HepG2 (cell line): Measurements from ENCODE around the gene TCF12. TPM values are rescaled to one million over a fixed set of nuclear protein-coding genes. Genes with fewer than 3 reads are reported as not detected.

ENCODE experiments used
- CAMTA2 ChIP-seq: sonication (generic); formaldehyde crosslinking; IDR thresholded peaks from 2 replicates; pipeline ENCODE4 v1.4.0; 2020; ENCODE audit warnings: mild to moderate bottlenecking, missing genetic modification reagents, borderline replicate concordance
- CEBPG ChIP-seq: IDR thresholded peaks from 2 replicates; pipeline ENCODE4 v1.6.1; 2016
- ELF4 ChIP-seq: sonication (generic); formaldehyde crosslinking; IDR thresholded peaks from 2 replicates; pipeline ENCODE4 v1.5.0; 2020; ENCODE audit warnings: missing genetic modification reagents, mild to moderate bottlenecking, moderate library complexity, borderline replicate concordance
- NAIF1 ChIP-seq: sonication (generic); formaldehyde crosslinking; IDR thresholded peaks from 2 replicates; pipeline ENCODE4 v1.5.0; 2020; ENCODE audit warnings: mild to moderate bottlenecking, missing genetic modification reagents, borderline replicate concordance
- NFYB ChIP-seq: sonication (generic); formaldehyde crosslinking; IDR thresholded peaks from 2 replicates; pipeline ENCODE4 v1.4.0; 2020; ENCODE audit warnings: missing genetic modification reagents
- PHF21A ChIP-seq: sonication (generic); formaldehyde crosslinking; IDR thresholded peaks from 2 replicates; pipeline ENCODE4 v1.5.0; 2020; ENCODE audit warnings: mild to moderate bottlenecking, missing genetic modification reagents
- SAFB2 ChIP-seq: sonication (generic); formaldehyde crosslinking; IDR thresholded peaks from 2 replicates; pipeline ENCODE4 v1.5.1; 2020; ENCODE audit warnings: missing genetic modification reagents, low read depth, mild to moderate bottlenecking, borderline replicate concordance
- SIN3B ChIP-seq: fragments of 150-350 bp; IDR thresholded peaks from 2 replicates; pipeline ENCODE4 v1.6.1; 2014; ENCODE audit warnings: low read length
- SYNCRIP ChIP-seq: fragments of 200-400 bp; formaldehyde crosslinking; IDR thresholded peaks from 2 replicates; pipeline ENCODE4 v1.6.1; 2018; ENCODE audit warnings: mild to moderate bottlenecking, low read depth, low read length; ENCODE audit not compliant: insufficient read depth
- ZKSCAN5 ChIP-seq: sonication (generic); formaldehyde crosslinking; IDR thresholded peaks from 2 replicates; pipeline ENCODE4 v1.5.1; 2020; ENCODE audit warnings: mild to moderate bottlenecking, missing genetic modification reagents
- ZNF678 ChIP-seq: sonication (generic); formaldehyde crosslinking; IDR thresholded peaks from 2 replicates; pipeline ENCODE4 v1.4.0; 2020; ENCODE audit warnings: mild to moderate bottlenecking, missing genetic modification reagents
- polyA plus RNA-seq, 8 experiments: library from polyadenylated mRNA; depleted of rRNA in 3 of 8; stranded (reverse) in 7 of 8; unstranded in 1 of 8; fragments of >200 nt; fragmentation: Illumina TruSeq in 4 of 8; extraction: Trizol in 4 of 8; gene quantifications; 2 replicates each; pipeline versions ENCODE4 v1.2.1 to v1.2.3, GENCODE V29; 2011 to 2016; ENCODE audit warnings: low read depth in 4 of 8, missing spikeins in 1 of 8, mixed read lengths in 1 of 8; ENCODE audit not compliant: insufficient read depth in 1 of 8
- total RNA-seq, 5 experiments: library from RNA; depleted of rRNA; stranded (reverse); fragments of >200 nt; fragmentation: Illumina TruSeq; extraction: Trizol; gene quantifications; 2 replicates each; pipeline ENCODE4 v1.2.3, GENCODE V29; 2016; ENCODE audit warnings: low read depth in 1 of 5
- TF ChIP-seq, protein P1 (sequence below): sonication (generic); formaldehyde crosslinking; conservative IDR thresholded peaks from 2 replicates; pipeline ENCODE4 v1.8.0; 2022; ENCODE audit warnings: mild to moderate bottlenecking, moderate library complexity, missing genetic modification reagents
- TF ChIP-seq, protein P2 (sequence below): IDR thresholded peaks from 2 replicates; pipeline ENCODE4 v1.6.1; 2018; ENCODE audit warnings: missing genetic modification reagents
- TF ChIP-seq, protein P3 (sequence below): sonication (generic); formaldehyde crosslinking; IDR thresholded peaks from 2 replicates; pipeline ENCODE4 v1.4.0; 2020; ENCODE audit warnings: mild to moderate bottlenecking, missing genetic modification reagents
- TF ChIP-seq, protein P4 (sequence below): sonication (generic); formaldehyde crosslinking; IDR thresholded peaks from 2 replicates; pipeline ENCODE4 v1.8.0; 2022; ENCODE audit warnings: low read depth, missing genetic modification reagents
- TF ChIP-seq, protein P5 (sequence below): sonication (generic); formaldehyde crosslinking; conservative IDR thresholded peaks from 2 replicates; pipeline ENCODE4 v1.4.0; 2020; ENCODE audit warnings: missing genetic modification reagents
- TF ChIP-seq, protein P6 (sequence below): IDR thresholded peaks from 2 replicates; pipeline ENCODE4 v1.6.1; 2012; ENCODE audit warnings: low read depth, low read length, improper control_type of control experiment

Gene TCF12
- total and polyA plus RNA-seq, 2 of the 13 experiments (the other 11 are each of a cell fraction or from before 2014, with no cell fraction given): 48.6 to 51.1 TPM

DNA sequence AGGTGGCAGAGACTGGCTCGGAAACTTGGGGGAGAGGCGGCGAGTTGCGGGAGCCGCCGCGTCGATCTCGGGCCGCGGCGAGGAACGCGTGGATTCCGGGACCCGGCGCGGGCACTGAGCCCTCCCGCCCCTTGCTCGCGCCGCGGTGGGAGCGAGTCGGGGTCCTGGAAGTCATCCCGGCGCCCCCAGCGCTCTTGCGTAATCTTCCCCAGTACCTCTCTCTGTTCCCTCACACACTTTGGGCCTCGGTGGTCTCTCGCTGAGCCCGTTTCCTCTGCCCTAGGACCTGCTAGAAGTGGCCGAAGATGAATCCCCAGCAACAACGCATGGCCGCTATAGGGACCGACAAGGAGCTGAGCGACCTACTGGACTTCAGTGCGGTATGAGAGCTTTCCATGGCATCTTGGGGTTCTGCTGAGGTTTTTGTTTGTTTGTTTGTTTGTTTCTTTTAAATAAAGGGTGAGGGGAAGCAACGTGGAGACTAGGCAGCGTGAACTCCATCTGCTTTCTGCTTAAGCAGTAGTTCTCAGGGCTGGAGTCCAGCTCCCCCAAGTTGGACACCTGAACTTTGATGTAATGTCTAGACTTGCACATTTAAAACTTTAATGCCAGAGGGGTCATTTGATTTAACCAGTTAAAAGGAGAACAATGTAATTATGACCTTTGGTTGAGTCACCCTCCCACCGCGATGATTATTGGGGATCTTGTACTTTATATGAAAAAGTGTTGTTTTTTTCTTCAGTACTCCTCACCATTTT, 1.3 kb downstream of the TCF12 start (continued):
- TF ChIP-seq NFYB (CRISPR knock-in tag) (no peak), SAFB2 (CRISPR knock-in tag) (no peak), CAMTA2 (CRISPR knock-in tag) (no peak), CEBPG (CRISPR knock-in tag) (peak; percentile 75), NAIF1 (CRISPR knock-in tag) (no peak), ELF4 (CRISPR knock-in tag) (no peak), SIN3B (no peak), SYNCRIP (no peak), ZNF678 (no peak), ZKSCAN5 (CRISPR knock-in tag) (no peak), PHF21A (no peak)
- TF ChIP-seq, protein P1, sequence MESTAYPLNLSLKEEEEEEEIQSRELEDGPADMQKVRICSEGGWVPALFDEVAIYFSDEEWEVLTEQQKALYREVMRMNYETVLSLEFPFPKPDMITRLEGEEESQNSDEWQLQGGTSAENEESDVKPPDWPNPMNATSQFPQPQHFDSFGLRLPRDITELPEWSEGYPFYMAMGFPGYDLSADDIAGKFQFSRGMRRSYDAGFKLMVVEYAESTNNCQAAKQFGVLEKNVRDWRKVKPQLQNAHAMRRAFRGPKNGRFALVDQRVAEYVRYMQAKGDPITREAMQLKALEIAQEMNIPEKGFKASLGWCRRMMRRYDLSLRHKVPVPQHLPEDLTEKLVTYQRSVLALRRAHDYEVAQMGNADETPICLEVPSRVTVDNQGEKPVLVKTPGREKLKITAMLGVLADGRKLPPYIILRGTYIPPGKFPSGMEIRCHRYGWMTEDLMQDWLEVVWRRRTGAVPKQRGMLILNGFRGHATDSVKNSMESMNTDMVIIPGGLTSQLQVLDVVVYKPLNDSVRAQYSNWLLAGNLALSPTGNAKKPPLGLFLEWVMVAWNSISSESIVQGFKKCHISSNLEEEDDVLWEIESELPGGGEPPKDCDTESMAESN: 0 out of 2 replicates have a peak, but pooled peaks have one; percentile 55
- TF ChIP-seq, protein P2, sequence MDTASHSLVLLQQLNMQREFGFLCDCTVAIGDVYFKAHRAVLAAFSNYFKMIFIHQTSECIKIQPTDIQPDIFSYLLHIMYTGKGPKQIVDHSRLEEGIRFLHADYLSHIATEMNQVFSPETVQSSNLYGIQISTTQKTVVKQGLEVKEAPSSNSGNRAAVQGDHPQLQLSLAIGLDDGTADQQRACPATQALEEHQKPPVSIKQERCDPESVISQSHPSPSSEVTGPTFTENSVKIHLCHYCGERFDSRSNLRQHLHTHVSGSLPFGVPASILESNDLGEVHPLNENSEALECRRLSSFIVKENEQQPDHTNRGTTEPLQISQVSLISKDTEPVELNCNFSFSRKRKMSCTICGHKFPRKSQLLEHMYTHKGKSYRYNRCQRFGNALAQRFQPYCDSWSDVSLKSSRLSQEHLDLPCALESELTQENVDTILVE (CRISPR knock-in tag): no peak
- TF ChIP-seq, protein P3, sequence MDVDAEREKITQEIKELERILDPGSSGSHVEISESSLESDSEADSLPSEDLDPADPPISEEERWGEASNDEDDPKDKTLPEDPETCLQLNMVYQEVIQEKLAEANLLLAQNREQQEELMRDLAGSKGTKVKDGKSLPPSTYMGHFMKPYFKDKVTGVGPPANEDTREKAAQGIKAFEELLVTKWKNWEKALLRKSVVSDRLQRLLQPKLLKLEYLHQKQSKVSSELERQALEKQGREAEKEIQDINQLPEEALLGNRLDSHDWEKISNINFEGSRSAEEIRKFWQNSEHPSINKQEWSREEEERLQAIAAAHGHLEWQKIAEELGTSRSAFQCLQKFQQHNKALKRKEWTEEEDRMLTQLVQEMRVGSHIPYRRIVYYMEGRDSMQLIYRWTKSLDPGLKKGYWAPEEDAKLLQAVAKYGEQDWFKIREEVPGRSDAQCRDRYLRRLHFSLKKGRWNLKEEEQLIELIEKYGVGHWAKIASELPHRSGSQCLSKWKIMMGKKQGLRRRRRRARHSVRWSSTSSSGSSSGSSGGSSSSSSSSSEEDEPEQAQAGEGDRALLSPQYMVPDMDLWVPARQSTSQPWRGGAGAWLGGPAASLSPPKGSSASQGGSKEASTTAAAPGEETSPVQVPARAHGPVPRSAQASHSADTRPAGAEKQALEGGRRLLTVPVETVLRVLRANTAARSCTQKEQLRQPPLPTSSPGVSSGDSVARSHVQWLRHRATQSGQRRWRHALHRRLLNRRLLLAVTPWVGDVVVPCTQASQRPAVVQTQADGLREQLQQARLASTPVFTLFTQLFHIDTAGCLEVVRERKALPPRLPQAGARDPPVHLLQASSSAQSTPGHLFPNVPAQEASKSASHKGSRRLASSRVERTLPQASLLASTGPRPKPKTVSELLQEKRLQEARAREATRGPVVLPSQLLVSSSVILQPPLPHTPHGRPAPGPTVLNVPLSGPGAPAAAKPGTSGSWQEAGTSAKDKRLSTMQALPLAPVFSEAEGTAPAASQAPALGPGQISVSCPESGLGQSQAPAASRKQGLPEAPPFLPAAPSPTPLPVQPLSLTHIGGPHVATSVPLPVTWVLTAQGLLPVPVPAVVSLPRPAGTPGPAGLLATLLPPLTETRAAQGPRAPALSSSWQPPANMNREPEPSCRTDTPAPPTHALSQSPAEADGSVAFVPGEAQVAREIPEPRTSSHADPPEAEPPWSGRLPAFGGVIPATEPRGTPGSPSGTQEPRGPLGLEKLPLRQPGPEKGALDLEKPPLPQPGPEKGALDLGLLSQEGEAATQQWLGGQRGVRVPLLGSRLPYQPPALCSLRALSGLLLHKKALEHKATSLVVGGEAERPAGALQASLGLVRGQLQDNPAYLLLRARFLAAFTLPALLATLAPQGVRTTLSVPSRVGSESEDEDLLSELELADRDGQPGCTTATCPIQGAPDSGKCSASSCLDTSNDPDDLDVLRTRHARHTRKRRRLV (CRISPR knock-in tag): no peak
- TF ChIP-seq, protein P4, sequence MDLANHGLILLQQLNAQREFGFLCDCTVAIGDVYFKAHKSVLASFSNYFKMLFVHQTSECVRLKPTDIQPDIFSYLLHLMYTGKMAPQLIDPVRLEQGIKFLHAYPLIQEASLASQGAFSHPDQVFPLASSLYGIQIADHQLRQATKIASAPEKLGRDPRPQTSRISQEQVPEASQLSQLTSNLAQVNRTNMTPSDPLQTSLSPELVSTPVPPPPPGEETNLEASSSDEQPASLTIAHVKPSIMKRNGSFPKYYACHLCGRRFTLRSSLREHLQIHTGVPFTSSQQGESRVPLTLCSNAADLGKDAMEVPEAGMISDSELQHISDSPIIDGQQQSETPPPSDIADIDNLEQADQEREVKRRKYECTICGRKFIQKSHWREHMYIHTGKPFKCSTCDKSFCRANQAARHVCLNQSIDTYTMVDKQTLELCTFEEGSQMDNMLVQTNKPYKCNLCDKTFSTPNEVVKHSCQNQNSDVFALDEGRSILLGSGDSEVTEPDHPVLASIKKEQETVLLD: no peak
- TF ChIP-seq, protein P5, sequence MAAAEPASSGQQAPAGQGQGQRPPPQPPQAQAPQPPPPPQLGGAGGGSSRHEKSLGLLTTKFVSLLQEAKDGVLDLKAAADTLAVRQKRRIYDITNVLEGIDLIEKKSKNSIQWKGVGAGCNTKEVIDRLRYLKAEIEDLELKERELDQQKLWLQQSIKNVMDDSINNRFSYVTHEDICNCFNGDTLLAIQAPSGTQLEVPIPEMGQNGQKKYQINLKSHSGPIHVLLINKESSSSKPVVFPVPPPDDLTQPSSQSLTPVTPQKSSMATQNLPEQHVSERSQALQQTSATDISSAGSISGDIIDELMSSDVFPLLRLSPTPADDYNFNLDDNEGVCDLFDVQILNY (CRISPR knock-in tag): no peak
- TF ChIP-seq, protein P6, sequence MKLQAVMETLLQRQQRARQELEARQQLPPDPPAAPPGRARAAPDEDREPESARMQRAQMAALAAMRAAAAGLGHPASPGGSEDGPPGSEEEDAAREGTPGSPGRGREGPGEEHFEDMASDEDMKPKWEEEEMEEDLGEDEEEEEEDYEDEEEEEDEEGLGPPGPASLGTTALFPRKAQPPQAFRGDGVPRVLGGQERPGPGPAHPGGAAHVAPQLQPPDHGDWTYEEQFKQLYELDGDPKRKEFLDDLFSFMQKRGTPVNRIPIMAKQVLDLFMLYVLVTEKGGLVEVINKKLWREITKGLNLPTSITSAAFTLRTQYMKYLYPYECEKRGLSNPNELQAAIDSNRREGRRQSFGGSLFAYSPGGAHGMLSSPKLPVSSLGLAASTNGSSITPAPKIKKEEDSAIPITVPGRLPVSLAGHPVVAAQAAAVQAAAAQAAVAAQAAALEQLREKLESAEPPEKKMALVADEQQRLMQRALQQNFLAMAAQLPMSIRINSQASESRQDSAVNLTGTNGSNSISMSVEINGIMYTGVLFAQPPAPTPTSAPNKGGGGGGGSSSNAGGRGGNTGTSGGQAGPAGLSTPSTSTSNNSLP: no peak
